Keratinocyte (primary cell): ENCODE data around the gene DNAH12.
"Not testable (repeated sequence)": the region's sequence is repeated elsewhere in the genome, so short reads cannot be mapped to it uniquely, and the experiment has no call there.

Experiments used
- EZH2 ChIP-seq: IDR thresholded peaks from one replicate; pipeline ENCODE4 v1.6.1; 2012; ENCODE audit warnings: inconsistent platforms, mild to moderate bottlenecking, low read length, moderate library complexity
- TF ChIP-seq, protein P1 (sequence below), 3 experiments: IDR thresholded peaks in 1 of 3; conservative IDR thresholded peaks in 1 of 3; optimal IDR thresholded peaks in 1 of 3; 2 replicates in 2 of 3; 3 replicates in 1 of 3; pipeline versions ENCODE3 to v1.5.1; 2011; ENCODE audit warnings: low read length in 3 of 3, mild to moderate bottlenecking in 3 of 3, moderate library complexity in 2 of 3, control low read depth in 1 of 3, inconsistent platforms in 1 of 3; ENCODE audit not compliant: insufficient read depth in 2 of 3; ENCODE audit errors: extremely low read depth in 1 of 3

GRCh38 chr3:57477193-57477592 lies 67.0 kb downstream of the DNAH12 start:
- TF ChIP-seq, protein P1, sequence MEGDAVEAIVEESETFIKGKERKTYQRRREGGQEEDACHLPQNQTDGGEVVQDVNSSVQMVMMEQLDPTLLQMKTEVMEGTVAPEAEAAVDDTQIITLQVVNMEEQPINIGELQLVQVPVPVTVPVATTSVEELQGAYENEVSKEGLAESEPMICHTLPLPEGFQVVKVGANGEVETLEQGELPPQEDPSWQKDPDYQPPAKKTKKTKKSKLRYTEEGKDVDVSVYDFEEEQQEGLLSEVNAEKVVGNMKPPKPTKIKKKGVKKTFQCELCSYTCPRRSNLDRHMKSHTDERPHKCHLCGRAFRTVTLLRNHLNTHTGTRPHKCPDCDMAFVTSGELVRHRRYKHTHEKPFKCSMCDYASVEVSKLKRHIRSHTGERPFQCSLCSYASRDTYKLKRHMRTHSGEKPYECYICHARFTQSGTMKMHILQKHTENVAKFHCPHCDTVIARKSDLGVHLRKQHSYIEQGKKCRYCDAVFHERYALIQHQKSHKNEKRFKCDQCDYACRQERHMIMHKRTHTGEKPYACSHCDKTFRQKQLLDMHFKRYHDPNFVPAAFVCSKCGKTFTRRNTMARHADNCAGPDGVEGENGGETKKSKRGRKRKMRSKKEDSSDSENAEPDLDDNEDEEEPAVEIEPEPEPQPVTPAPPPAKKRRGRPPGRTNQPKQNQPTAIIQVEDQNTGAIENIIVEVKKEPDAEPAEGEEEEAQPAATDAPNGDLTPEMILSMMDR (optimal IDR thresholded peaks at IDR 0.05 in 1 of 3, IDR thresholded peaks at IDR 0.05 in 1 of 3, conservative IDR thresholded peaks at IDR 0.05 in 1 of 3; ENCODE audit: extremely low read depth in 1 of 3, insufficient read depth in 2 of 3, low read length in 3 of 3) = not testable (repeated sequence)
- TF ChIP-seq EZH2 = not testable (repeated sequence)
